ENCODE data around the gene WWC2.
A peak's percentile ranks its signal among the peaks of the same experiment; 100 is the strongest.

WWC2 gene

DNA sequence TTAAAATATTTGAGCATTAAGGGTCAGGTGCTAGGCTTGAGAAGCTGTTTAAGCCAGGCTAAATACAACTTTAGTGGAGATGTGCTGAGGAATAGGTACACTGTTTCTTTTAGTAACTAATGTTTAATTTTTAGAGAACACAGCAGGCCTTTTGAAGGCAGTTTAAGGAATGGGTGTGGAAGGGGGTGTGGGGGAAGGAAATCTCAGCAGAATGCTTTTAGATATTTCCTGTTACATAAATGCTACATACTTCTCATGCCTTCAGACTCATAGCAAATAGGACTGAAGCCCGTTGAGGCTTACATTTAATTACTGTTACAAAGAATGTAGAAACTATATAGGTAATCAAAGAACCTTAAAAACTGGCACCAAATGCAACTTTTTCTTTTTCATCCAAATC lies 66.3 kb downstream of the WWC2 start:
- no peaks in the 10 kb centered on the region for H3K9me3 ChIP-seq (ENCODE audit: low read depth, low read length)
- TF ChIP-seq EZH2 (IDR thresholded peaks at IDR 0.05) (no peak), POLR2AphosphoS5 (IDR thresholded peaks at IDR 0.05; ENCODE audit: borderline replicate concordance, low read depth, low read length) (no peak), FOXP2 (optimal IDR thresholded peaks at IDR 0.05; ENCODE audit: control extremely low read depth, extremely low read length, insufficient read depth) (no peak)
- no peak overlapping the region for H3K9ac ChIP-seq (ENCODE audit: insufficient read length)
- H3K36me3 ChIP-seq (ENCODE audit: insufficient read depth, low read length): no peaks in the 10 kb centered on the region
- DNase-seq (ENCODE audit: low read depth, low spot score): no peak
- peak overlapping the region; percentile 2 for H3K27ac ChIP-seq
- H3K4me3 ChIP-seq: peak overlapping the region; percentile 8

DNA sequence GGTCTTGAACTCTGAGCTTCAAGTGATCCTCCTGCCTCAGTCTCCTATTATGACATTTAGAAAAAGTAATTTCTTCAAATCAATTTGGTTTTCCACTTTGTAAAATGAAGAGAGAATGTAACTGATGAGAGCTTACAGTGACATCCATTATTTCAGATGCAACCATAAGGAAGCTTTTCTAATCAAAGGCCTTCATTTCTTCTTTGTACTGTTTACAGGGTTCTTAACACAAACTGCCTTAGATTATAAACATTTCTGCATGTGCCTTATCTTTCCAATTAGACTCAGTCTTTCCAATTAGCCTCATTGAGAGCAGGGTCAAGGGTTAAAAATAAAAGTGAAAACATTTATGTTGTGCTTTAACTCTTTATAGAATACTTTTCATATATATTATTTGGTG lies 71.8 kb downstream of the WWC2 start:
- TF ChIP-seq POLR2AphosphoS5 (IDR thresholded peaks at IDR 0.05; ENCODE audit: borderline replicate concordance, low read depth, low read length) (no peak), EZH2 (IDR thresholded peaks at IDR 0.05) (no peak), FOXP2 (optimal IDR thresholded peaks at IDR 0.05; ENCODE audit: control extremely low read depth, extremely low read length, insufficient read depth) (no peak)
- Histone ChIP-seq H3K27ac (no peak overlapping the region), H3K9ac (ENCODE audit: insufficient read length) (no peak overlapping the region), H3K9me3 (ENCODE audit: low read depth, low read length) (no peaks in the 10 kb centered on the region), H3K4me3 (no peak overlapping the region), H3K36me3 (ENCODE audit: insufficient read depth, low read length) (no peaks in the 10 kb centered on the region)
- no peak for DNase-seq (ENCODE audit: low read depth, low spot score)

DNA sequence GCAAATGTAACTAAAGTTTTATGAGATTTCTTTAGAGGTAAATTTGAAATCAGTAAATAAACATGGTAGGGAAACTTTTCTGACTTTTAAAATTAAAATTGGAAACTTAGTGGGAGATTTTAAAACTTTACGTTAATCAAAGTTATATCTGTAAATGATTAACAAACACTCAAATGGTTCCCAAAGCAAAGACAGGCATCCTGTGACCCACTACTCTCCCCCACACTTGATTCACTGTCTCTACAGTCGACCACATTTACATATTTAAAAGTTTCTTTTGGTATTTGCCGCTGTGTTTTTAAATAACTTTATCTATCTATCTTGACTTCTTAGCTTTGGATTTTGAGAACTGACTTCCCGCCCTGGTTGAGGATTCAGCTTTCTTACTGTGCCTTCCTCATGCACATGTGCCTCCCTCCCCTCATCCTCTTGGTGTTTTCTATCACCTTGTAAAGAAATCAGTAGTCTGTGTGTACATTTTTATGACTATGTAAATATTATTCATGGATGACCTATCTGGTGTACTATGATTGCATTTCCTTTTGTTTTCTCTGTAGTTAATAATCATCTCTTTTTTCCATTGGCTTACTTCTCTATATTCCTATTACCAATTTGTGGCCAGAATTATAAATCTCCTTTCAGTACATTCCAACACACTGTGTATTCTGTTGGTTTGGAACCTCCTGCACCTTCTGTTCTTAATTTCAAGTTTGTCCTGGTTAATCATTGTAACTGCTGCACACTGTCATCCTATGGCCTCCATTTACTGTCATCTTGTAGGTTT lies 72.6 kb downstream of the WWC2 start:
- DNase-seq (ENCODE audit: low read depth, low spot score): no peak
- H3K36me3 ChIP-seq (ENCODE audit: insufficient read depth, low read length): no peaks in the 10 kb centered on the region
- TF ChIP-seq EZH2 (IDR thresholded peaks at IDR 0.05) (no peak), POLR2AphosphoS5 (IDR thresholded peaks at IDR 0.05; ENCODE audit: borderline replicate concordance, low read depth, low read length) (no peak), FOXP2 (optimal IDR thresholded peaks at IDR 0.05; ENCODE audit: control extremely low read depth, extremely low read length, insufficient read depth) (no peak)
- H3K9me3 ChIP-seq (ENCODE audit: low read depth, low read length): no peaks in the 10 kb centered on the region
- no peak overlapping the region for H3K9ac ChIP-seq (ENCODE audit: insufficient read length)
- no peak overlapping the region for H3K4me3 ChIP-seq
- no peak overlapping the region for H3K27ac ChIP-seq

DNA sequence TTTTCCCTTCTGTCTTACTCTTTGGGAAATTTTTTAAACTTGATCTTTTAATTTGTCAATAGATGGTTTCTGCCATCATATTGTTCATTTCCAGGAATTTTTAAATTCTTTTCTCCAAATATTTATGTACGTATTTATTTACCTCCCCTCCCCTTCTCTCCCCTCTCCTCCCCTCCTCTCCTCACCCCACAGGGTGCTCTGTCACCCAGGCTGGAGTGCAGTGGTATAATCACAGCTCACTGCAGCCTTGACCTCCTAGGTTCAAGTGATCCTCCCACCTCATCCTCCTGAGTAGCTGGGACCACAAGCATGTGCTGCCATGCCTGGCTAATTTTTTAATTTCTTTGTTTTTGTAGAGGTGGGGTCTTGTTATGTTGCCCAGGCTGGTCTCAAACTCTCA lies 73.8 kb downstream of the WWC2 start:
- no peaks in the 10 kb centered on the region for H3K9me3 ChIP-seq (ENCODE audit: low read depth, low read length)
- H3K36me3 ChIP-seq (ENCODE audit: insufficient read depth, low read length): no peaks in the 10 kb centered on the region
- H3K9ac ChIP-seq (ENCODE audit: insufficient read length): no peak overlapping the region
- DNase-seq (ENCODE audit: low read depth, low spot score): no peak
- H3K4me3 ChIP-seq: no peak overlapping the region
- no peak overlapping the region for H3K27ac ChIP-seq
- TF ChIP-seq FOXP2 (optimal IDR thresholded peaks at IDR 0.05; ENCODE audit: control extremely low read depth, extremely low read length, insufficient read depth): no peak
- TF ChIP-seq EZH2 (IDR thresholded peaks at IDR 0.05): no peak
- TF ChIP-seq POLR2AphosphoS5 (IDR thresholded peaks at IDR 0.05; ENCODE audit: borderline replicate concordance, low read depth, low read length): no peak

DNA sequence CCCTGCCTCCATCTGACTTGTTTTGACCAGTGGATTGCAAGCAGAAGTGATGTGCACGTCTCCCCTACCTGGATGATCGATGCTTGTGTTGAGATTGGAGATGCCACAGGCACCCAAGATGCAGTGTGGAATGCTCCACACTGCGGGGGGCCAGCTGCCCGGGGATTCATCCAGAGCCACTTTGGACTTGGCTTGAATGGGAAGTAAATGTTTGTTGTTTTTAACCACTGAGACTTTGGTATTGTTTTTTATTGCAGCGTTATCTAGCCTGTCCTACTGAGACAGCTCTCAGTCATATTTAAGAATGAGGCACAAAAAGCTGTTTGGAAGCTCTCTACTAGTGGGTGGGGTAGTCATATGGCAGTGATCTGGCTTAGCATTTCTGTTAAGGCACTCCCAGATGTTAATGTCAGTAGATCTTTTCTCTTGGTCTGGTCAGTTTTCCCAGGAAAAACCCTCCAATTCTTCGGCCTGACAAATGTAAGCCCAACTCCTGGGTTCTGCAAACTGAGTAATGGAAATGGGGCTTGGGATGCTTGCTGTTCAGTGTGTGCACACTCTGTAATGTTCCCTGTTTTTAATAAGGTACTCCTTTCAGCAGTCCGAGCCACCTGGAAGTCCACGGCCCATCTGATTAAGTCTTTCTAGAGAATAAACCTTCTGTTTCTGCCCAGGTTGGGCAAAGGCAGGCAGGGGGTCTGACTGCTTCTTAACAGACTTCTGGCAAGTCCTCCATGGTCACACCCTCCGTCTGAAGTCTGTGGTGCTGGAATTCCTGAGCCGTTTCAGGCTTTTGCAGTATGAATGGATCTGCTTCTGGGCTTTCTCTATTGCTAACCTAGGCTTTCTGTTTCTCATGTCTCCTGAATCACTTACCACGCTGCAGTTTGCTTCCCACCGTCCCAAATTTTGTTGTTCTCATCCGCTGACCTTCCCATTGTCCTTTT lies 74.8 kb downstream of the WWC2 start:
- Histone ChIP-seq H3K27ac (no peak overlapping the region), H3K4me3 (no peak overlapping the region), H3K9ac (ENCODE audit: insufficient read length) (no peak overlapping the region), H3K9me3 (ENCODE audit: low read depth, low read length) (no peaks in the 10 kb centered on the region), H3K36me3 (ENCODE audit: insufficient read depth, low read length) (no peaks in the 10 kb centered on the region)
- TF ChIP-seq POLR2AphosphoS5 (IDR thresholded peaks at IDR 0.05; ENCODE audit: borderline replicate concordance, low read depth, low read length) (no peak), FOXP2 (optimal IDR thresholded peaks at IDR 0.05; ENCODE audit: control extremely low read depth, extremely low read length, insufficient read depth) (no peak)
- DNase-seq (ENCODE audit: low read depth, low spot score): no peak

DNA sequence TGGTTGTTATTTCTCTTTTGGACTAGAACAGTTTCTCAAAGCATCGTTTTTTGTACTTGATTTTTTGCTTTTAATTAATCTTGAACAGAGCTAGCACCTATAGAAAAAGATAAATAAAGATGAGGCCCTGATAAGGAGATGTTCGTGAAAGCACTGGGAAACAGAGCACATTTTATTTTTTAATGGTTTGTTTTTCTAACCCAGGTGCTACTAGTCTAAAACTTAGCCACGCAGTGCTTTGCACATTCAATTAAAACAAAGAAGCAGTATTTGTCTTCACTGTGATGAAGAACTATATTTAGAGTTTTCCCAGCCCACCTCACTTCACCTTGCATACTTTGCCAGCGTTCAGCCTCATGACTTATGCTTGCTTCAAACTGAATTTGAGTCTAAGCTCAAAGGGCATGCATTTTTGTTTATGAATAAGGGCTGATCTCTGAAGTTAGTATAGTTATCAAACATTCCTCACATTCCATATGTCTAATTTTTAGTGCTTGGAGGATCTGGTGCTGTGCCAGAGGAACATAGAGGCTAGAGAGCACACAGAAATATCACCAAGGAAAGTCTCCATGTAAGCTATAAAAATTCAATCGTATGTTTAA lies 76.7 kb downstream of the WWC2 start:
- no peaks in the 10 kb centered on the region for H3K36me3 ChIP-seq (ENCODE audit: insufficient read depth, low read length)
- DNase-seq (ENCODE audit: low read depth, low spot score): peak; percentile 48
- peak overlapping the region; percentile 42 for H3K4me3 ChIP-seq
- no peak overlapping the region for H3K9ac ChIP-seq (ENCODE audit: insufficient read length)
- no peaks in the 10 kb centered on the region for H3K9me3 ChIP-seq (ENCODE audit: low read depth, low read length)
- no peak for TF ChIP-seq FOXP2 (optimal IDR thresholded peaks at IDR 0.05; ENCODE audit: control extremely low read depth, extremely low read length, insufficient read depth)
- no peak for TF ChIP-seq EZH2 (IDR thresholded peaks at IDR 0.05)
- TF ChIP-seq POLR2AphosphoS5 (IDR thresholded peaks at IDR 0.05; ENCODE audit: borderline replicate concordance, low read depth, low read length): no peak
- peak overlapping the region; percentile 5; the same call in 1 of the 2 replicates for H3K27ac ChIP-seq

DNA sequence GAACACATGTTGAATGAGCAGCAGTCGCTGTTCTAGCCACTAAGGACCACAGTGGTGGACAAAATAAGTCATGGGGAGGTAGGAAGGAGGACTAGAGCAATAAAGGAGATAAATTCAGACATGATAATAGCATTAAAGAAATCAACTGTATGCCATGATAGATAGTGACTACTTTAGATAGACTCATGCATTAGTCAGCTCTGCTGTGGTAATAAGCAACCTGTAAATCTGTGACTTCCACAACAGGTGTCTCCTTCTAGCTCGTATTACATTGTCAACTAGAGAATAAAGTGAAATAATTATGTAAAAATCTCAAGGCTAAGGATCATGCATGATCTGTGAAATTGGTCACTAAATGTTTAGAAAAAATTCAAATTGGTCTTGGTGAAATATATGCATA lies 77.9 kb downstream of the WWC2 start:
- Histone ChIP-seq H3K27ac (no peak overlapping the region), H3K4me3 (no peak overlapping the region), H3K9me3 (ENCODE audit: low read depth, low read length) (no peaks in the 10 kb centered on the region), H3K9ac (ENCODE audit: insufficient read length) (no peak overlapping the region), H3K36me3 (ENCODE audit: insufficient read depth, low read length) (no peaks in the 10 kb centered on the region)
- no peak for DNase-seq (ENCODE audit: low read depth, low spot score)
- TF ChIP-seq EZH2 (IDR thresholded peaks at IDR 0.05) (no peak), POLR2AphosphoS5 (IDR thresholded peaks at IDR 0.05; ENCODE audit: borderline replicate concordance, low read depth, low read length) (no peak), FOXP2 (optimal IDR thresholded peaks at IDR 0.05; ENCODE audit: control extremely low read depth, extremely low read length, insufficient read depth) (no peak)

DNA sequence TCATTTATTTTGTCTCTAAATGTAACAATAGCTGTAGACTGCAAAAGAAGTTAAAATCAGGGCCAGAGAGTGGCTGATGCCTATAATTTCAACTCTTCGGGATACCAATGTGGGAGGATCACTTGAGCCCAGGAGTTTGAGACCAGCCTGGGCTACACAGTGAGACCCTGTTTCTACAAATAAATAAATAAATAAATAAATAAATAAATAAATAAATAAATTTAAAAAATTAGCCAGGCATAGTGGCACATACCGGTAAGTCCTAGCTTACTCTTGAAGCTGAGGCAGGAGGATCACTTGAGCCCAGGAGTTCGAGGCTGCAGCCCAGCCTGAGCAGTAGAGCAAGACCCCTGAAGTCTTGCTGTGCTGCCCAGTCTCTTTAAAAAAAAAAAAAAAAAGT lies 79.1 kb downstream of the WWC2 start:
- Histone ChIP-seq H3K9me3 (ENCODE audit: low read depth, low read length) (no peaks in the 10 kb centered on the region), H3K9ac (ENCODE audit: insufficient read length) (no peak overlapping the region), H3K27ac (no peak overlapping the region), H3K4me3 (no peak overlapping the region), H3K36me3 (ENCODE audit: insufficient read depth, low read length) (no peaks in the 10 kb centered on the region)
- TF ChIP-seq FOXP2 (optimal IDR thresholded peaks at IDR 0.05; ENCODE audit: control extremely low read depth, extremely low read length, insufficient read depth) (no peak), POLR2AphosphoS5 (IDR thresholded peaks at IDR 0.05; ENCODE audit: borderline replicate concordance, low read depth, low read length) (no peak)
- DNase-seq (ENCODE audit: low read depth, low spot score): no peak
